Measurements from ENCODE around the gene VTCN1.

DNA sequence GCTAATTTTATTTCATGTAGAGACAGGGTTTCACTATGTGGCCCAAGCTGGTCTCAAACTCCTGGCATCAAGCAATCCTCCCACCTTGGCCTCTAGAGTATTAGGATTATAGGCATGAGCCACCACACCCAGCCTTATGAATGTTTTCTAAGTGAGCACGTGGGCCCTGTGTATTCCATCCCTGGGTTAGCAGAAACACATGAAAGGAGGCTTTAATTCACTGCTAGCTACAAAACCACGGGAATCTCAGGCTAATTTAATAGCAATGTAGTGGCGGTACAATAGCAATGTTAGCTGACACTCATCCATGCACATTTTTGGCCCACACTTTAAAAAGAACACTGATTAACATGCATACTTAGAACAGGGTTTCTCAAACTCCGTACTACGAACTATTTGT lies 32.0 kb downstream of the VTCN1 start:
- TF ChIP-seq POLR2AphosphoS5 (IDR thresholded peaks at IDR 0.05) (no peak), POLR2A (IDR thresholded peaks at IDR 0.05) (no peak)
- TF ChIP-seq, protein P1, sequence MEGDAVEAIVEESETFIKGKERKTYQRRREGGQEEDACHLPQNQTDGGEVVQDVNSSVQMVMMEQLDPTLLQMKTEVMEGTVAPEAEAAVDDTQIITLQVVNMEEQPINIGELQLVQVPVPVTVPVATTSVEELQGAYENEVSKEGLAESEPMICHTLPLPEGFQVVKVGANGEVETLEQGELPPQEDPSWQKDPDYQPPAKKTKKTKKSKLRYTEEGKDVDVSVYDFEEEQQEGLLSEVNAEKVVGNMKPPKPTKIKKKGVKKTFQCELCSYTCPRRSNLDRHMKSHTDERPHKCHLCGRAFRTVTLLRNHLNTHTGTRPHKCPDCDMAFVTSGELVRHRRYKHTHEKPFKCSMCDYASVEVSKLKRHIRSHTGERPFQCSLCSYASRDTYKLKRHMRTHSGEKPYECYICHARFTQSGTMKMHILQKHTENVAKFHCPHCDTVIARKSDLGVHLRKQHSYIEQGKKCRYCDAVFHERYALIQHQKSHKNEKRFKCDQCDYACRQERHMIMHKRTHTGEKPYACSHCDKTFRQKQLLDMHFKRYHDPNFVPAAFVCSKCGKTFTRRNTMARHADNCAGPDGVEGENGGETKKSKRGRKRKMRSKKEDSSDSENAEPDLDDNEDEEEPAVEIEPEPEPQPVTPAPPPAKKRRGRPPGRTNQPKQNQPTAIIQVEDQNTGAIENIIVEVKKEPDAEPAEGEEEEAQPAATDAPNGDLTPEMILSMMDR (IDR thresholded peaks at IDR 0.05) = no peak

Data from prostate gland (tissue), 2 donors.